ENCODE results near the gene ZNF354C. TPM values are rescaled to one million over a fixed set of nuclear protein-coding genes. Genes with fewer than 3 reads are reported as not detected.
A peak's percentile ranks its signal among the peaks of the same experiment; 100 is the strongest.

The ZNF354C gene
- total RNA-seq, 1 experiment from 2014 or later, result 0.07 TPM

DNA sequence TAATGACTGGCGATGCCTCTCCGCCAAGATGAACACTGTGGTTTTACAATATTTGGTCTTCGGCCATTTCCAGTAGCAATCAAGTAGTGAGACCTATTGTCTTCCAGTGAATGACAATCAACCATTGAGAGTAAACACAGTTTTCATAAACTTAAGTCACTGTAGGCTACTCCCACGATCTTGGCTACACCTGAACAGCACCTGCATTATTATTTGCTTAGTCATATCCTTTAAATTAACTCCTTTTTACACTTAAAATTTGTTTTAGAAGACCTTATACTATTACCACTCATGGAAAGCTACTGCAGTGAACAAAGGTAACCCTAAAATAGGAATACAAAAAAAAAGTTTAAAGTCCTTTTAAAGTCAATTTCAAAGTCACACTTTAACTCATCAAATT, 58.2 kb downstream of the ZNF354C start:
- Histone ChIP-seq H3K9ac (ENCODE audit: low read length) (no peak overlapping the region), H3K4me1 (ENCODE audit: control insufficient read depth in 1 of 2, insufficient read depth in 2 of 2, low read length in 2 of 2) (peaks cover 0 to 6% of the 10 kb centered on the region in 2 experiments; a peak in 1 of 4 replicates), H2AFZ (ENCODE audit: low read depth, low read length, poor library complexity, severe bottlenecking) (no peak overlapping the region), H4K20me1 (ENCODE audit: insufficient read depth) (no peaks in the 10 kb centered on the region), H3K9me3 (ENCODE audit: control insufficient read depth in 1 of 2, insufficient read depth in 1 of 2, low read depth in 1 of 2, low read length in 2 of 2) (no peaks in the 10 kb centered on the region; a peak in 1 of 4 replicates), H3K4me2 (ENCODE audit: low read length) (peak overlapping the region; percentile 11; the same call in 1 of the 2 replicates), H3K9me2 (ENCODE audit: insufficient read depth) (no peaks in the 10 kb centered on the region), H3K36me3 (ENCODE audit: control insufficient read depth in 1 of 2, insufficient read depth in 2 of 2, low read length in 2 of 2) (no peaks in the 10 kb centered on the region), H3K27me3 (ENCODE audit: insufficient read depth, low read length) (no peaks in the 10 kb centered on the region), H3K79me2 (ENCODE audit: insufficient read depth, low read length) (no peaks in the 10 kb centered on the region), H3K4me3 (replicated peaks in 1 of 2; ENCODE audit: low read depth in 1 of 2, low read length in 2 of 2) (no peak overlapping the region), H3K27ac (ENCODE audit: low read depth, low read length) (no peak overlapping the region)
- intact Hi-C loops (cut with micrococcal nuclease), result no loop called here
- CTCF ChIA-PET, result no interaction called here
- TF ChIP-seq, protein P1, sequence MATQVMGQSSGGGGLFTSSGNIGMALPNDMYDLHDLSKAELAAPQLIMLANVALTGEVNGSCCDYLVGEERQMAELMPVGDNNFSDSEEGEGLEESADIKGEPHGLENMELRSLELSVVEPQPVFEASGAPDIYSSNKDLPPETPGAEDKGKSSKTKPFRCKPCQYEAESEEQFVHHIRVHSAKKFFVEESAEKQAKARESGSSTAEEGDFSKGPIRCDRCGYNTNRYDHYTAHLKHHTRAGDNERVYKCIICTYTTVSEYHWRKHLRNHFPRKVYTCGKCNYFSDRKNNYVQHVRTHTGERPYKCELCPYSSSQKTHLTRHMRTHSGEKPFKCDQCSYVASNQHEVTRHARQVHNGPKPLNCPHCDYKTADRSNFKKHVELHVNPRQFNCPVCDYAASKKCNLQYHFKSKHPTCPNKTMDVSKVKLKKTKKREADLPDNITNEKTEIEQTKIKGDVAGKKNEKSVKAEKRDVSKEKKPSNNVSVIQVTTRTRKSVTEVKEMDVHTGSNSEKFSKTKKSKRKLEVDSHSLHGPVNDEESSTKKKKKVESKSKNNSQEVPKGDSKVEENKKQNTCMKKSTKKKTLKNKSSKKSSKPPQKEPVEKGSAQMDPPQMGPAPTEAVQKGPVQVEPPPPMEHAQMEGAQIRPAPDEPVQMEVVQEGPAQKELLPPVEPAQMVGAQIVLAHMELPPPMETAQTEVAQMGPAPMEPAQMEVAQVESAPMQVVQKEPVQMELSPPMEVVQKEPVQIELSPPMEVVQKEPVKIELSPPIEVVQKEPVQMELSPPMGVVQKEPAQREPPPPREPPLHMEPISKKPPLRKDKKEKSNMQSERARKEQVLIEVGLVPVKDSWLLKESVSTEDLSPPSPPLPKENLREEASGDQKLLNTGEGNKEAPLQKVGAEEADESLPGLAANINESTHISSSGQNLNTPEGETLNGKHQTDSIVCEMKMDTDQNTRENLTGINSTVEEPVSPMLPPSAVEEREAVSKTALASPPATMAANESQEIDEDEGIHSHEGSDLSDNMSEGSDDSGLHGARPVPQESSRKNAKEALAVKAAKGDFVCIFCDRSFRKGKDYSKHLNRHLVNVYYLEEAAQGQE (IDR thresholded peaks at IDR 0.05; ENCODE audit: low read depth), result no peak
- TF ChIP-seq JUND (IDR thresholded peaks at IDR 0.05), result no peak
- TF ChIP-seq FOSL1 (IDR thresholded peaks at IDR 0.05; ENCODE audit: low read depth), result no peak
- POLR2A ChIA-PET, result no interaction called here
- ATAC-seq (no peak), DNase-seq (ENCODE audit: low read depth, low spot score) (no peak)
- no TSS peak for BruUV-seq (replicated peaks)
- RAD21 ChIA-PET (ENCODE audit: low non-redundant PET in 1 of 2, low total read pairs in 2 of 2, uncharacterized antibody in 2 of 2, unreplicated experiment in 2 of 2), result no interaction called here

DNA sequence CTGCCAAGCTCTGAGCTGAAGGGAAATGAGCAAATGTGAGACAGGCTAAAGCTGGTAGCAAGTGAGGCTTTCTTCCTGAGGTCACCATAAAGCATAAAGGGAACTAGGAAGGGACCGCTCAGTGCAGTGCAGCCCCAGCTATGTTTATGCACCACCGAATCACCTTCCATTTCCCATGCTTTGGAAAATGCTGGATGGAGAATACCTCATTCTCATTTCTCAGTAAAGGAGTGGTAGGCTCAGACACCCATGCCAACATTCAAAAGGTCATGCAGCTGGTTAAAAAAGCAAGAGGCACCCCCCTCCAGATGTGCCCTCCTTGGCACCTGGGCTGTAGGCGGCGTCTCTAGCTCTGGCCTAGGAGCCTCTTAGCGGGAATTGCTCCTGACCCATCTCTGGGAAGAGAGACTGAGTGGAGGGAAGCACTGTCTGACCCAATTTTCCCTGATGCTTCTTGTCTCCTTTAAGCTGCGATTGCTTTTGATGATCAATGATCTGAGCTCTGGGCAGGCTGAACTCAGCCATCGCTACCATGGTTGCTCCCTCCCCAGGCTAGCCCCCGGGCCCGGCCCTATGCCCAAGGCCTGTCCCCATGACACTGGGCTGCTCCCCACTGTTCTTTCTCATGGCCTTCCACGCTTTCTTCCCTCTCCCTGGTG, 58.7 kb downstream of the ZNF354C start:
- Histone ChIP-seq H3K9me2 (ENCODE audit: insufficient read depth) (no peaks in the 10 kb centered on the region), H3K4me2 (ENCODE audit: low read length) (no peak overlapping the region), H3K4me3 (replicated peaks in 1 of 2; ENCODE audit: low read depth in 1 of 2, low read length in 2 of 2) (no peak overlapping the region), H3K9ac (ENCODE audit: low read length) (no peak overlapping the region), H4K20me1 (ENCODE audit: insufficient read depth) (no peaks in the 10 kb centered on the region), H3K79me2 (ENCODE audit: insufficient read depth, low read length) (no peaks in the 10 kb centered on the region), H3K4me1 (ENCODE audit: control insufficient read depth in 1 of 2, insufficient read depth in 2 of 2, low read length in 2 of 2) (peaks cover 0 to 6% of the 10 kb centered on the region in 2 experiments; a peak in 1 of 4 replicates), H2AFZ (ENCODE audit: low read depth, low read length, poor library complexity, severe bottlenecking) (no peak overlapping the region), H3K9me3 (ENCODE audit: control insufficient read depth in 1 of 2, insufficient read depth in 1 of 2, low read depth in 1 of 2, low read length in 2 of 2) (no peaks in the 10 kb centered on the region; a peak in 1 of 4 replicates), H3K36me3 (ENCODE audit: control insufficient read depth in 1 of 2, insufficient read depth in 2 of 2, low read length in 2 of 2) (no peaks in the 10 kb centered on the region), H3K27me3 (ENCODE audit: insufficient read depth, low read length) (no peaks in the 10 kb centered on the region), H3K27ac (ENCODE audit: low read depth, low read length) (no peak overlapping the region)
- intact Hi-C loops (cut with micrococcal nuclease), result no loop called here
- RAD21 ChIA-PET (ENCODE audit: low non-redundant PET in 1 of 2, low total read pairs in 2 of 2, uncharacterized antibody in 2 of 2, unreplicated experiment in 2 of 2), result no interaction called here
- POLR2A ChIA-PET, result no interaction called here
- DNase-seq (ENCODE audit: low read depth, low spot score) (no peak), ATAC-seq (no peak)
- CTCF ChIA-PET, result no interaction called here
- no TSS peak for BruUV-seq (replicated peaks)
- TF ChIP-seq RAD21 (IDR thresholded peaks at IDR 0.05; ENCODE audit: low read depth) (no peak), ZNF274 (IDR thresholded peaks at IDR 0.05; ENCODE audit: low read depth, low read length) (no peak), ZFX (IDR thresholded peaks at IDR 0.05) (no peak), SIN3A (IDR thresholded peaks at IDR 0.05; ENCODE audit: low read depth) (no peak), CBX3 (IDR thresholded peaks at IDR 0.05; ENCODE audit: low read depth) (no peak), CEBPB (IDR thresholded peaks at IDR 0.05; ENCODE audit: low read depth) (no peak), POLR2AphosphoS5 (IDR thresholded peaks at IDR 0.05; ENCODE audit: low read depth, low read length) (no peak), YY1 (IDR thresholded peaks at IDR 0.05; ENCODE audit: extremely low read depth, insufficient replicate concordance, low read depth, low read length) (no peak), JUND (IDR thresholded peaks at IDR 0.05) (no peak), EGR1 (IDR thresholded peaks at IDR 0.05; ENCODE audit: low read depth) (no peak), EZH2phosphoT487 (IDR thresholded peaks at IDR 0.05; ENCODE audit: borderline replicate concordance) (no peak)
- TF ChIP-seq, protein P2, sequence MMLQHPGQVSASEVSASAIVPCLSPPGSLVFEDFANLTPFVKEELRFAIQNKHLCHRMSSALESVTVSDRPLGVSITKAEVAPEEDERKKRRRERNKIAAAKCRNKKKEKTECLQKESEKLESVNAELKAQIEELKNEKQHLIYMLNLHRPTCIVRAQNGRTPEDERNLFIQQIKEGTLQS (IDR thresholded peaks at IDR 0.05), result no peak
- TF ChIP-seq, protein P3, sequence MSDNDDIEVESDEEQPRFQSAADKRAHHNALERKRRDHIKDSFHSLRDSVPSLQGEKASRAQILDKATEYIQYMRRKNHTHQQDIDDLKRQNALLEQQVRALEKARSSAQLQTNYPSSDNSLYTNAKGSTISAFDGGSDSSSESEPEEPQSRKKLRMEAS (IDR thresholded peaks at IDR 0.05), result no peak
- TF ChIP-seq, protein P4, sequence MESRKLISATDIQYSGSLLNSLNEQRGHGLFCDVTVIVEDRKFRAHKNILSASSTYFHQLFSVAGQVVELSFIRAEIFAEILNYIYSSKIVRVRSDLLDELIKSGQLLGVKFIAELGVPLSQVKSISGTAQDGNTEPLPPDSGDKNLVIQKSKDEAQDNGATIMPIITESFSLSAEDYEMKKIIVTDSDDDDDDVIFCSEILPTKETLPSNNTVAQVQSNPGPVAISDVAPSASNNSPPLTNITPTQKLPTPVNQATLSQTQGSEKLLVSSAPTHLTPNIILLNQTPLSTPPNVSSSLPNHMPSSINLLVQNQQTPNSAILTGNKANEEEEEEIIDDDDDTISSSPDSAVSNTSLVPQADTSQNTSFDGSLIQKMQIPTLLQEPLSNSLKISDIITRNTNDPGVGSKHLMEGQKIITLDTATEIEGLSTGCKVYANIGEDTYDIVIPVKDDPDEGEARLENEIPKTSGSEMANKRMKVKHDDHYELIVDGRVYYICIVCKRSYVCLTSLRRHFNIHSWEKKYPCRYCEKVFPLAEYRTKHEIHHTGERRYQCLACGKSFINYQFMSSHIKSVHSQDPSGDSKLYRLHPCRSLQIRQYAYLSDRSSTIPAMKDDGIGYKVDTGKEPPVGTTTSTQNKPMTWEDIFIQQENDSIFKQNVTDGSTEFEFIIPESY (IDR thresholded peaks at IDR 0.05; ENCODE audit: extremely low read depth, insufficient replicate concordance, low read length), result no peak
